Left lung (tissue), 10 donors: Measurements from ENCODE around the gene PKD2. TPM values are rescaled to one million over a fixed set of nuclear protein-coding genes. Genes with fewer than 3 reads are reported as not detected.

Source experiments
- ATAC-seq: fragments of 200-7000 bp; cut with Tn5 transposase; one replicate; pipeline ENCODE4 v1.9.1; 2020; ENCODE audit warnings: moderate library complexity
- DNase-seq, 4 donors: peaks; one replicate each; pipeline ENCODE4 v3.0.0-alpha.2; 2013 to 2020
- H3K27ac ChIP-seq, 2 donors: fragments of 200-600 bp; sonication (generic) in 1 of 2; one replicate each; pipeline versions ENCODE4 v1.5.0 to v1.8.0; 2020 to 2021
- H3K27me3 ChIP-seq, 2 donors: fragments of 200-600 bp; sonication (generic) in 1 of 2; one replicate each; pipeline versions ENCODE4 v1.5.0 to v1.8.0; 2020 to 2021
- H3K36me3 ChIP-seq, 2 donors: fragments of 200-600 bp; sonication (generic) in 1 of 2; one replicate each; pipeline versions ENCODE4 v1.5.0 to v1.8.0; 2020 to 2021
- H3K4me1 ChIP-seq, 2 donors: fragments of 200-600 bp; one replicate each; pipeline ENCODE4 v1.8.0; 2021
- H3K4me3 ChIP-seq, 2 donors: fragments of 200-600 bp; sonication (generic) in 1 of 2; one replicate each; pipeline versions ENCODE4 v1.5.0 to v1.8.0; 2020 to 2021; ENCODE audit warnings: mild to moderate bottlenecking in 1 of 2
- H3K9me3 ChIP-seq, 2 donors: fragments of 200-600 bp; sonication (generic) in 1 of 2; one replicate each; pipeline versions ENCODE4 v1.5.0 to v1.8.0; 2020 to 2021
- CTCF ChIP-seq, 2 donors: fragments of 200-600 bp; sonication (generic) in 1 of 2; IDR thresholded peaks; one replicate each; pipeline versions ENCODE4 v1.5.0 to v1.8.0; 2021; ENCODE audit warnings: antibody characterized with exemption in 2 of 2
- intact Hi-C, 2 donors: fragments of 100-400 bp; cut with DNase I; formaldehyde crosslinking; loops; one replicate each; pipeline versions ENCODE4 v1.11.2 to v1.14.2; 2022
- polyA plus RNA-seq, 6 donors: library from polyadenylated mRNA; unstranded; fragments of 120-200 nt; gene quantifications; one replicate each; pipeline ENCODE4 v1.2.1, GENCODE V29; 2013; ENCODE audit not compliant: insufficient read length in 6 of 6
- total RNA-seq, 2 donors: library from RNA; stranded (reverse); fragmentation: NEBNext Ultra II Directional; extraction: Animal tissue kit (Norgen Biotek cat#: 25700); gene quantifications; one replicate each; pipeline ENCODE4 v1.2.1, GENCODE V29; 2021
- donor health status: DM: no; HTN: yes; CAD: no.
- donor health status: DM: no; HTN: no; CAD: no.

Gene PKD2
- total and polyA plus RNA-seq, 8 donors, result 22.6 to 72.4 (median 62.0) TPM

- H3K4me3 ChIP-seq, result no peak overlapping the region
- DNase-seq (peak in 1 of 4 donors; percentile 56), ATAC-seq (no peak)
- no peaks in the 10 kb centered on the region for H3K9me3 ChIP-seq
- H3K4me1 ChIP-seq, result no peaks in the 10 kb centered on the region
- H3K27ac ChIP-seq, result no peak overlapping the region
- peaks cover 0 to 5% of the 10 kb centered on the region in 2 donors for H3K27me3 ChIP-seq
- H3K36me3 ChIP-seq, result no peaks in the 10 kb centered on the region
- TF ChIP-seq CTCF (IDR thresholded peaks at IDR 0.05), result no peak
- intact Hi-C loops, result no loop called here
These were observed 41.3 kb upstream of the PKD2 start for GRCh38 chr4:87966095-87966496.

GRCh38 chr4:87967193-87967592, 40.2 kb upstream of the PKD2 start:
- H3K9me3 ChIP-seq, result no peaks in the 10 kb centered on the region
- ATAC-seq (no peak), DNase-seq (peak in 1 of 4 donors; percentile 60)
- no peaks in the 10 kb centered on the region for H3K36me3 ChIP-seq
- H3K27me3 ChIP-seq, result peaks cover 0 to 5% of the 10 kb centered on the region in 2 donors
- no peaks in the 10 kb centered on the region for H3K4me1 ChIP-seq
- no peak for TF ChIP-seq CTCF (IDR thresholded peaks at IDR 0.05)
- no peak overlapping the region for H3K27ac ChIP-seq
- H3K4me3 ChIP-seq, result no peak overlapping the region
- intact Hi-C loops, result no loop called here

- TF ChIP-seq CTCF (IDR thresholded peaks at IDR 0.05), result no peak
- Histone ChIP-seq H3K36me3 (no peaks in the 10 kb centered on the region), H3K4me1 (peaks cover 0 to 8% of the 10 kb centered on the region in 2 donors), H3K4me3 (no peak overlapping the region), H3K27me3 (peaks cover 0 to 26% of the 10 kb centered on the region in 2 donors), H3K27ac (no peak overlapping the region), H3K9me3 (no peaks in the 10 kb centered on the region)
- intact Hi-C loops, result no loop called here
- DNase-seq (no peak), ATAC-seq (no peak)
These were observed 37.3 kb upstream of the PKD2 start for GRCh38 chr4:87970121-87970520.

GRCh38 chr4:87971866-87972265, 35.6 kb upstream of the PKD2 start:
- H3K4me3 ChIP-seq, result no peak overlapping the region
- H3K27ac ChIP-seq, result no peak overlapping the region
- H3K4me1 ChIP-seq, result peaks cover 0 to 15% of the 10 kb centered on the region in 2 donors
- intact Hi-C loops, result loop anchor here in 1 of 2 donors (2.0 kb wide), 1 partner anchor 119 kb away; no protein-coding TSS in a partner anchor
- peaks cover 0 to 36% of the 10 kb centered on the region in 2 donors for H3K27me3 ChIP-seq
- TF ChIP-seq CTCF (IDR thresholded peaks at IDR 0.05), result no peak
- H3K36me3 ChIP-seq, result no peaks in the 10 kb centered on the region
- no peak for DNase-seq
- no peak for ATAC-seq
- no peaks in the 10 kb centered on the region for H3K9me3 ChIP-seq

GRCh38 chr4:87973283-87974169, 33.9 kb upstream of the PKD2 start:
- peaks cover 0 to 15% of the 10 kb centered on the region in 2 donors for H3K4me1 ChIP-seq
- peak; percentile 88 for ATAC-seq

More at GRCh38 chr4:87973283-87974169, 33.9 kb upstream of the PKD2 start:
- Histone ChIP-seq H3K36me3 (no peaks in the 10 kb centered on the region), H3K9me3 (no peaks in the 10 kb centered on the region), H3K27ac (no peak overlapping the region), H3K27me3 (peaks cover 0 to 31% of the 10 kb centered on the region in 2 donors), H3K4me3 (no peak overlapping the region)
- TF ChIP-seq CTCF (IDR thresholded peaks at IDR 0.05), result peak; percentile 76 to 80
- peak in 3 of 4 donors; percentile 24 to 66 (median 54) for DNase-seq
- intact Hi-C loops, result loop anchor here in 1 of 2 donors (2.0 kb wide), 1 partner anchor 121 kb away; no protein-coding TSS in a partner anchor
